ENCODE measurements around the gene MFRP. TPM values are rescaled to one million over a fixed set of nuclear protein-coding genes. Genes with fewer than 3 reads are reported as not detected.

Gene MFRP
- polyA plus RNA-seq, 1 donor = 0.01 TPM

DNA sequence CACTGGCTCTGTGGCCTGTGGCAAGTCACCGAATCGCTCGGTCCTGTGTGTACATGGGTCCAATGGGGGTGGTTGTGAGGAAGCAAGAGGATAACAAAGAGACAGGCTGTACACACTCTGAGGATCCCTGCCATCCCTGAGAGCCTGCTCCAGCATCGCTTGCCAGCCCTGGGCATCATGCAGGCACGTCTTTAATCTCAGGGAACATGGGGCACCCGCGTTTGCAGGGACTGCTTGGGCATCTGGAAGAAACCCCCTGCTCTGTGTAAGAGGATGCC is 4.5 kb downstream of the MFRP start:
- Histone ChIP-seq H3K9me3 (ENCODE audit: control insufficient read depth, low read depth, low read length) (no peaks in the 10 kb centered on the region), H3K36me3 (ENCODE audit: control insufficient read depth, insufficient read depth, low read length) (peaks cover 2% of the 10 kb centered on the region), H3K4me1 (ENCODE audit: control insufficient read depth, insufficient read depth, low read length) (peaks cover 34% of the 10 kb centered on the region), H3K27me3 (ENCODE audit: control insufficient read depth, insufficient read depth, low read length) (peaks cover 24% of the 10 kb centered on the region), H3K27ac (ENCODE audit: low read length) (no peak overlapping the region), H3K4me3 (ENCODE audit: low read length) (no peak overlapping the region)
- DNase-seq = no peak
- no CpG with 5 or more reads among the region's 7 CpGs for WGBS (ENCODE audit: insufficient coverage, low lambda C conversion rate)

DNA sequence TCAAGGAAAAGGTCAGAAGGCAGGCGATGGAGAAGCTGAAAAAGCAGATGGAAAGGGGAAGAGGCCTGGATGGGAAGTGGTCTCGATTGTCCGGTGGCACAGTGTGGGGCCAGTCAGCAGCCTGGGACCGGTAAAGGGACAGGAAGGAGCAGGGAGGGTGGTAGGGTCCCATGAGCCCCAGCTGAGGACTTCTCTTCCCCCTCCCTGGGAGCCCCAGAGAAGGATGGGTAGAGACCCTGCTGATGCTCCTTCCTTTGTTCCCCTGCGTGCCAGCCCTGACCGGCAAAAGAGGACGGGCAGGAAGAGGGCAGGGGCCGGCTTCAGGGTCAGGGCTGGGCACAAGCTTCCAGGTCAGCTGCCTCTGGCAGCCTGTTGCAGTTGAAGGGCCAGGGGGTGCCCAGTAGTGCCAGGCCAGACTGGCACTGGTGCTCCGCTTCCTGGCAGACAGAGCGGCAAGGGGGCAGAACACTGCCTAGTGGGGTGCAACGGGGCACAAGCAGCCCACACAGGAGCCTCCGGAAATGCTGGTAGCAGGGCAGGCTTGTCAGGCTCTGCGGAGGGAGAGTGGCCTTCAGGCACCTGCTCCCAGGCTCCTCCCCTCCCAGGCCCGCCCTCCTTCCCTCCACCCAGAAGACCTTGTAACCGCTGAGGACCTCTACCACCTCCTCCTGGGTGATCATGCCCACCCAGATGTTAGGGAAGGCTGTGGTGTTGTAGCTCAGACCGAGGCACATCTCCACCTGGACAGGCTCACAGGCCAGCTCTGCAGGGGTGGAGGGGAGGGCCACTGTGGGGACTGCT is 5.1 kb downstream of the MFRP start:
- Histone ChIP-seq H3K27me3 (ENCODE audit: control insufficient read depth, insufficient read depth, low read length) (peaks cover 24% of the 10 kb centered on the region), H3K9me3 (ENCODE audit: control insufficient read depth, low read depth, low read length) (no peaks in the 10 kb centered on the region), H3K4me1 (ENCODE audit: control insufficient read depth, insufficient read depth, low read length) (peaks cover 38% of the 10 kb centered on the region), H3K27ac (ENCODE audit: low read length) (peak overlapping the region; percentile 51), H3K4me3 (ENCODE audit: low read length) (peak overlapping the region; percentile 52), H3K36me3 (ENCODE audit: control insufficient read depth, insufficient read depth, low read length) (peaks cover 6% of the 10 kb centered on the region)
- DNase-seq = no peak
- WGBS (ENCODE audit: insufficient coverage, low lambda C conversion rate) = no CpG with 5 or more reads among the region's 16 CpGs

DNA sequence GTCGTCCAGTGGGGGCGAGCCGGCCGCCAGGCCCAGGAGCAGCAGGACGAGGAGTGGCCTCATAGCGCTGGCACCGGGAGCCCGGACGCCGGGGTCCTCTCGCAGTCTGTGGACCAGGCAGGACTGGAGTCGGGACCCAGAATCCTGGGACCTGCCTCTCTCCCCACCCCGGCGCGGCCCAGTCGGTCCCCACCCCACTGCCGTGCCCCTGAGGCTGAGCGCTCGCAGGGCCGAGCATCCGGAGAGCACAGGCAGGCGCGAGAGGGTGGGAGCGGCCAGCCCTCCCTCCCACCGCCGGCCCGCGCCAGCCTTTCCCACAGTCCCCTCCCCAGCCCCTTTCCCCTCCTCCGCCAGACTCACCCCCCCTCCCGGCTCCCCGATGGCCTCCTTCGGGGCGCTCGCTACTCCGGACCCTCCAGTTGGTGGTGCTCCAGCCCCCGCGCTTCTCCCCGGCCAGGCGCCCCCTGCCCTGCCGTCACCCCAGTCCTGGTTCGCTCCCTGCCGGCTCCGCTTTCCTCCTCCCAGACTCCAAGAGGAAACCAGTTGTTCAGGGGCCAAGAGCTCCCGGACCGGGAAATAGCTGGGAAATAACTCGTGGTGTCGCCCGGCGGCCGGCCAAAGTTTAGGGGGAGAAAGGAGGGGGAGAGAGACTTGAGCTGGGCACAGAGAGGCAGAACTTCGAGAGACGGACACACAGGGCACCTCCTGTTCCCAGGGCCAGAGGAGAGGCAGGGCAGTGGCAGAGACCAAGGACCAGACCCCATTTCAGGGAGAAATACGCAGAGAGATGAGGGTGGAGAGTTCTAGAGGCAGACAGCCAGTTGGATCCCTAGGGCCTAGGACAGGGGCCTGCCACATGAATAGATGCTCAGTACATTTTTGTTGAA is 5.9 kb downstream of the MFRP start, which contains the start of gene C1QTNF5:
C1QTNF5 (minus strand) TSS at position 549 of the 887 bp plus-strand sequence; CDS start at position 63, 486 bp downstream.
- H3K9me3 ChIP-seq (ENCODE audit: control insufficient read depth, low read depth, low read length) = no peaks in the 10 kb centered on the region
- H3K4me1 ChIP-seq (ENCODE audit: control insufficient read depth, insufficient read depth, low read length) = peaks cover 39% of the 10 kb centered on the region
- peak; percentile 74 to 86 for DNase-seq
- peak within 1 kb of the TSS; percentile 51 for H3K27ac ChIP-seq (ENCODE audit: low read length)
- peaks cover 13% of the 10 kb centered on the region for H3K36me3 ChIP-seq (ENCODE audit: control insufficient read depth, insufficient read depth, low read length)
- no CpG with 5 or more reads among the region's 53 CpGs for WGBS (ENCODE audit: insufficient coverage, low lambda C conversion rate)
- H3K27me3 ChIP-seq (ENCODE audit: control insufficient read depth, insufficient read depth, low read length) = peaks cover 24% of the 10 kb centered on the region
- H3K4me3 ChIP-seq (ENCODE audit: low read length) = peak within 1 kb of the TSS; percentile 52

DNA sequence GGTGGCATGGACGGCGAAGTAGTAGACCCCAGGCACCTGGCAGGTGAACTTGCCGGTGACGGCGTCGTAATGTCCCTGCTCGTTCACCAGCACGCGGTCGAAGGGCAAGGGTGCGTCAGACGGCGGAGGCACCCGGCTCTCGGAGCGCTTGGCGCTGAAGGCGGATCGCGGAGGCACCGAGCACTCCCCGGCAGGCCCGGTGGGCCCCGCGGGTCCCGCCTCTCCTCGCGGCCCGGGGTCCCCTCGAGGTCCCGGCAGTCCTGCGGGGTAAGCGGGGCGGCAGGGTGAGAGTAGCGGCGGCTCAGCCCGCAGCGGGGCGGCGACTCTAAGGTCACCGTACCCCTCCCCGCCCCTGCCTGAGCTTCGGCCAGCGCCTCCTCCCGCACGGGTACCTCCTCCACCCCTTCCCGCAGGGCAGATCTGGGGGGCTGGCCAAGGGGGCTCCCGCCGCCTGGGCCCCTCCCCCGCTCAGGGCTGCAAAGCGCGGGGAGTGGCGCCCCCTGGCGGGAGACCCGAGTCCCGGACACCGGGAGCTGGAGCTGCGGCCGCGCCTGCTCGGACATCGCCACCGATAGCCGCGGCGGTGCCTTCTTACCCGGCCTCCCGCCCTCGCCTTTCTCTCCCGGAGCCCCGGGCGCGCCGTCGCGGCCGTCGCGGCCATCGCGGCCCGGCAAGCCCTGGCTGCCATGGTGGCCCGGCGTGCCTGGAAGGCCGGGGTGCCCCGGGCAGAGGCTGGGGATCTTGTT is 6.7 kb downstream of the MFRP start:
- WGBS (ENCODE audit: insufficient coverage, low lambda C conversion rate) = no CpG with 5 or more reads among the region's 86 CpGs
- DNase-seq = peak in 1 of 2 donors; percentile 65
- peak overlapping the region; percentile 49 for H3K27ac ChIP-seq (ENCODE audit: low read length)
- H3K4me3 ChIP-seq (ENCODE audit: low read length) = peak overlapping the region; percentile 52
- no peaks in the 10 kb centered on the region for H3K9me3 ChIP-seq (ENCODE audit: control insufficient read depth, low read depth, low read length)
- peaks cover 47% of the 10 kb centered on the region for H3K4me1 ChIP-seq (ENCODE audit: control insufficient read depth, insufficient read depth, low read length)
- peaks cover 13% of the 10 kb centered on the region for H3K36me3 ChIP-seq (ENCODE audit: control insufficient read depth, insufficient read depth, low read length)
- peaks cover 24% of the 10 kb centered on the region for H3K27me3 ChIP-seq (ENCODE audit: control insufficient read depth, insufficient read depth, low read length)

DNA sequence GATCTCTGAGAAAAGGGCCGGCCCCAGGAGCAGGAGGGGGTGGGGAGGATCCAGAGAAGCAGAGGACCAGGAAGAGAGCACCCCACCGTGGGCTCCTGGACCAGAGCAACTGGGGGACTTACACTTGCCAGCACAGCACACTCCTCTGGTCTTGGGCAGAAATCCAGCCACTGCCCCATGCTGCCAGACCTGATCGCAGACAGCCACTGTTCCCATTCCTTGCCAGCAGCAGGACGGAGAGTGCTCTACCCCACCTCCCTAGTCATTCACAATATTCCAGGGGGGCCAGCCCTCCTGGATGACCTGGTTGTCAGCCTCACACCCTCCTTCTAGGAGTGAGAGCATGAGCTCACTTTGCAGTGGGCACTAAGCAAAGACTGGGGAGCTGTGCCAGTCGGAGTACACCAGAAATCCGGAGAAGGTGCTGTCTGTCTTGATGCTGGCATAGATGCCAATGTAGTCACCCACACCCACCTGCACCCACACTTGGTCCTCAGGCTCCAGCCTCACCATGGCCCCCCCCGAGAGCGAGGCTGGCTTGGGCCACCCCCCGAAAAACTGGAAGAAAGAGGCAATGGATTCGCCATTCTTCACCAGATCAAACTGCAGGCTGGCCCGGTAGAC is 7.4 kb downstream of the MFRP start:
- peaks cover 13% of the 10 kb centered on the region for H3K36me3 ChIP-seq (ENCODE audit: control insufficient read depth, insufficient read depth, low read length)
- no peak overlapping the region for H3K27ac ChIP-seq (ENCODE audit: low read length)
- no CpG with 5 or more reads among the region's 11 CpGs for WGBS (ENCODE audit: insufficient coverage, low lambda C conversion rate)
- DNase-seq = no peak
- H3K4me1 ChIP-seq (ENCODE audit: control insufficient read depth, insufficient read depth, low read length) = peaks cover 48% of the 10 kb centered on the region
- H3K9me3 ChIP-seq (ENCODE audit: control insufficient read depth, low read depth, low read length) = no peaks in the 10 kb centered on the region
- H3K27me3 ChIP-seq (ENCODE audit: control insufficient read depth, insufficient read depth, low read length) = peaks cover 24% of the 10 kb centered on the region
- peak overlapping the region; percentile 46 for H3K4me3 ChIP-seq (ENCODE audit: low read length)

DNA sequence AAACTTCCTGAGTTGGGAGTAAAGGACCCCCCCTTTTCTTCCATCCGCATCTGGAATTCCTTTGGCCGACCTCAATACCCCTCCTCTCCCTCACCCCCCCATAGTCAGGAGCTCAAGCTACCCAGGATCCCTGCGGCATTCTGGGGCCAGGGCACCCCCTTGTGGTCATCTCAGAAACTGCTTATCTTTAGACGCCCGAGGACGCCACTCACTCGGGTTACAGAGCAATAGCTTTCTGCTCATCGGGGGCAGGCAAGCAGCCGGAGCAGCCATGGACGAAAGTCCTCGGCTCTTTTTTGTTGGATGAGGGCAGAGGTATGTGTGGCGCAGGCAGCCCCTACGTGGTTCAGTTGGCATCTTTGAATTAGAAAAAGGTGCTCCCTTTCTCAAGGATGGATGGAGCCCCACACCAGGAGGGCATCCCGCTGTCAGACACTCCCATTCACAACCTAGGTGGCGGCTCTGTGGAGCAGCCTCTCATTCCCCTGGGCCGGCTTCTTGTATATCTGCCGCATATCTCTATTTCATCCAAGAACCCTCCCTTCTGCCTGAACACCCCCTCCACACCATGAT is 8.1 kb downstream of the MFRP start:
- H3K27me3 ChIP-seq (ENCODE audit: control insufficient read depth, insufficient read depth, low read length) = peaks cover 24% of the 10 kb centered on the region
- H3K4me3 ChIP-seq (ENCODE audit: low read length) = peak overlapping the region; percentile 46
- DNase-seq = peak in 1 of 2 donors; percentile 81
- 30% methylated on average over 2 of the region's 17 CpGs for WGBS (ENCODE audit: insufficient coverage, low lambda C conversion rate)
- H3K4me1 ChIP-seq (ENCODE audit: control insufficient read depth, insufficient read depth, low read length) = peaks cover 48% of the 10 kb centered on the region
- H3K9me3 ChIP-seq (ENCODE audit: control insufficient read depth, low read depth, low read length) = no peaks in the 10 kb centered on the region
- H3K36me3 ChIP-seq (ENCODE audit: control insufficient read depth, insufficient read depth, low read length) = peaks cover 13% of the 10 kb centered on the region
- peak overlapping the region; percentile 67 for H3K27ac ChIP-seq (ENCODE audit: low read length)

DNA sequence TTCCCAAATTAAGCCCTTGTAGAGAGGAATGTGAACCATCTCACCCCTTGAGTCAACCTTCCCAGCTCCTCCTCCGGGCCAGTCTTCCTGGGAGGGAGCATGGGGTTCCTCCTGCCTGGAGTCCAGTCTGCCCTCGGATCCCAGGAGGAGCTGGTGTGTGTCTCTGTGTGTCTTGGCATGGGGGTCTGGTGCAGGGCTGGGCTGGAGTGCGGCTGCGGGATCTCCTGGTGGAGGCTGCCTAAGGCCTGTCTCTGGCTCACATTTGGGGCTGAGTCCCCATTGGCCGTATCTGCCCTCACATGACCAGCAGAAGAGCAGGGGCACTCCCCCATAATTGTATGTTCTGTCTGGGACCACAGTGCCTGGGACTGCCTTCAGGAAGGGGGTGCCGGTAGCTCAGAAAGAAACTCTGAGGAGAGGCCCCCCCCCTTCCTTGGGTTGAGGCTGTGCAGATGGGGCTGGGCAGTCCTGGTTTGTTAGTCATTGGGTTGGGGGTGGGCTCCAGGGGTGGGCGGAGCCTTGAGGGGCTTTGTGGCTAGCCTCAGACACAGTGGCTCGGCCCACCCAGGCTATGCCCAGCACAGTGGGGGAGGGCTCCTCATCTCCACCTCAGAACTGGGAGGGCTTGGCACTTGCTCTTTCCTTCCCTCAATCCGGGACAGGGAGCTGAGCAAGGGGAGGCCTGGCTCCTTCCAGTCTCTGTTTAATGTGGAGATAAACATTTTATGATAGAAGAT is 8.8 kb downstream of the MFRP start:
- WGBS (ENCODE audit: insufficient coverage, low lambda C conversion rate) = no CpG with 5 or more reads among the region's 9 CpGs
- H3K27me3 ChIP-seq (ENCODE audit: control insufficient read depth, insufficient read depth, low read length) = peaks cover 23% of the 10 kb centered on the region
- H3K4me3 ChIP-seq (ENCODE audit: low read length) = no peak overlapping the region
- DNase-seq = peak; percentile 65 to 82
- peak overlapping the region; percentile 67 for H3K27ac ChIP-seq (ENCODE audit: low read length)
- H3K4me1 ChIP-seq (ENCODE audit: control insufficient read depth, insufficient read depth, low read length) = peaks cover 48% of the 10 kb centered on the region
- H3K36me3 ChIP-seq (ENCODE audit: control insufficient read depth, insufficient read depth, low read length) = peaks cover 13% of the 10 kb centered on the region
- no peaks in the 10 kb centered on the region for H3K9me3 ChIP-seq (ENCODE audit: control insufficient read depth, low read depth, low read length)

DNA sequence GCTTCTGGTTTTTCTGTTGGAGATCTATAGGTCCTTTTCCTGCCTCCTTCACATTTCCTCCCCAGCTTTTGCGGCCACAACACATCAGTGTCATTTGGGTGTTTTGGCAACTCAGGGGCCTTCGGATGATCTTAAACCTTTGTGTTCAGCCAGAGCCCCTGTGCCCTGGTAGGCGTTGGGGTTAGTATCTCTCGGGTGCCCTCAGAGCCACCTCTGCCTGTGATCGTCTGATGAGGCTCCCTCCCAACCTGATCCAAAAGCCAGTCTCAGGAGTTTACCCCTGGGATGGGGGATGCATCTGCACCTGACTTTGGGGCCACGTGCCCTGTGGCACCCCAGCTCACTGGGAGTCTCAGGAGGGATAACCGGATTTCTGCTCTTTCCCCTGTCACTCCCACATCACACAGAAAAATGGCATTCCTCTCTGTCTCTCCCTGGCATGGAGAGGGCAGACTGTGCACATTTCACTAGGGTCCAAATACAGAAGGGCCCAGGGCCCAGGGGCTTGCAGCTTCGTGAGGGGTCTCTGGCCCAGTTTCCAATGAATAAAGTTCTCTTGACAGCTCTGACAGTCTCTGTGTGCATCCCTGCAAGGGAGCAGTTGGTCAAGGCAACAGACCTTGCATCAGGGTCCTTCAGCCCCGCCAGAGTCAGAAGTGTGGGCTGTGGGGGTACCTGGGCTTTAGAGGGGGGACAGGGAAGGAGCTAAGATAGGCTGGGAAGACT is 9.6 kb downstream of the MFRP start:
- no peak overlapping the region for H3K4me3 ChIP-seq (ENCODE audit: low read length)
- peak overlapping the region; percentile 67 for H3K27ac ChIP-seq (ENCODE audit: low read length)
- no peaks in the 10 kb centered on the region for H3K9me3 ChIP-seq (ENCODE audit: control insufficient read depth, low read depth, low read length)
- H3K4me1 ChIP-seq (ENCODE audit: control insufficient read depth, insufficient read depth, low read length) = peaks cover 48% of the 10 kb centered on the region
- H3K27me3 ChIP-seq (ENCODE audit: control insufficient read depth, insufficient read depth, low read length) = peaks cover 21% of the 10 kb centered on the region
- WGBS (ENCODE audit: insufficient coverage, low lambda C conversion rate) = 80% methylated on average over 1 of the region's 9 CpGs
- DNase-seq = no peak
- H3K36me3 ChIP-seq (ENCODE audit: control insufficient read depth, insufficient read depth, low read length) = peaks cover 13% of the 10 kb centered on the region
